IPS-18a (cell line): Measurements from ENCODE around the gene AP4B1.

Experiments
- H3K27ac ChIP-seq: one replicate; pipeline ENCODE4 v1.5.1; 2013; ENCODE audit warnings: low read length
- H3K27me3 ChIP-seq: one replicate; pipeline ENCODE4 v1.6.1; 2013; ENCODE audit warnings: mild to moderate bottlenecking, low read length; ENCODE audit not compliant: control insufficient read depth, insufficient read depth
- H3K36me3 ChIP-seq: one replicate; pipeline ENCODE4 v1.6.1; 2013; ENCODE audit warnings: low read depth, low read length; ENCODE audit not compliant: control insufficient read depth
- H3K4me1 ChIP-seq: one replicate; pipeline ENCODE4 v1.6.1; 2013; ENCODE audit warnings: low read depth, low read length; ENCODE audit not compliant: control insufficient read depth
- H3K4me3 ChIP-seq: one replicate; pipeline ENCODE4 v1.5.1; 2013; ENCODE audit warnings: low read length
- H3K9ac ChIP-seq: one replicate; pipeline ENCODE4 v1.6.1; 2013; ENCODE audit warnings: mild to moderate bottlenecking, low read length, moderate library complexity
- H3K9me3 ChIP-seq: one replicate; pipeline ENCODE4 v1.6.1; 2013; ENCODE audit warnings: low read depth, low read length; ENCODE audit not compliant: control insufficient read depth

AP4B1 gene

DNA sequence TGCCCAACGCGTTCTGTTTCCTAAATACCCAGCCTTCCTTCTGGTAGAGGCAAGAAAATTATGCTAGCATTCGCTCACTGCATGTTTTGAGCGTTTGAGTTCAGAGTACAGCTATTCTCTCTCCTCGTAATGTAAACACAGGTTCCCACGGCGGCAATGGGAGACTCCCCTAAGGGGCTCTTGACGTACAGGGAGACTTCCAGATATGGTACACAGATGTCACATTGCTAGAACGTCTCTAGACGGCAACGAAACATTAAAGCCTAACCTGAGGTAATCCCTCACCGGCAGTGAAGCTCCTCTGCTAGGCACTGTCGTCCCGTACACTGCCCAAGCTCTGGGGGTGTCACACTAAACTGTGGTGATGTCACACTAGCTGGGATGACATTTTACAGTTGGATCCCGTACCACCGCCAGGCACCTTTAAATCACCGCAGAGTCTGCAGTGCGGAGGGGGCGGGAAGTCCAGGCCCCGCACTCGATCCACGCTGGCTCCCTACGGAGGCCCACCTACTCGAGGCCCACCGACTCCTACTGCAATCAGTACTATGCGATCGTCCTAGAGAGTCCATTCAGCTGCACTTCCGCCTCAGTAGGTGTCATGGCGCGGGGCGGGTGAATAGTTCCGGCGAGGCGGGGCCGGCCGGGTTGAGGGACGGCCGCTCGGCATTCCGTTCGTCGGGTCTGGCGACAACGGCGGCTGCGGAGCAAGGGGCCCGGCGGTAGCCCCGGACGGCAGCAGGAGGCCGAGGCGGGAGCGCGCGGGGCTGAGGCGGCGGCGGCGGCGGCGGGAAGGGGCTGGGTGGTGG, 24.5 kb upstream of the AP4B1 start, which contains the start of gene HIPK1:
Gene HIPK1 (plus strand): TSS at position 384 of the 809 bp plus-strand sequence.
- H3K9me3 ChIP-seq = no peaks in the 10 kb centered on the region
- peak within 1 kb of the TSS; percentile 76 for H3K9ac ChIP-seq
- H3K4me3 ChIP-seq = peak within 1 kb of the TSS; percentile 99
- peaks cover 10% of the 10 kb centered on the region for H3K27me3 ChIP-seq
- H3K27ac ChIP-seq = no peak within 1 kb of the TSS
- H3K36me3 ChIP-seq = no peaks in the 10 kb centered on the region
- H3K4me1 ChIP-seq = peaks cover 15% of the 10 kb centered on the region

DNA sequence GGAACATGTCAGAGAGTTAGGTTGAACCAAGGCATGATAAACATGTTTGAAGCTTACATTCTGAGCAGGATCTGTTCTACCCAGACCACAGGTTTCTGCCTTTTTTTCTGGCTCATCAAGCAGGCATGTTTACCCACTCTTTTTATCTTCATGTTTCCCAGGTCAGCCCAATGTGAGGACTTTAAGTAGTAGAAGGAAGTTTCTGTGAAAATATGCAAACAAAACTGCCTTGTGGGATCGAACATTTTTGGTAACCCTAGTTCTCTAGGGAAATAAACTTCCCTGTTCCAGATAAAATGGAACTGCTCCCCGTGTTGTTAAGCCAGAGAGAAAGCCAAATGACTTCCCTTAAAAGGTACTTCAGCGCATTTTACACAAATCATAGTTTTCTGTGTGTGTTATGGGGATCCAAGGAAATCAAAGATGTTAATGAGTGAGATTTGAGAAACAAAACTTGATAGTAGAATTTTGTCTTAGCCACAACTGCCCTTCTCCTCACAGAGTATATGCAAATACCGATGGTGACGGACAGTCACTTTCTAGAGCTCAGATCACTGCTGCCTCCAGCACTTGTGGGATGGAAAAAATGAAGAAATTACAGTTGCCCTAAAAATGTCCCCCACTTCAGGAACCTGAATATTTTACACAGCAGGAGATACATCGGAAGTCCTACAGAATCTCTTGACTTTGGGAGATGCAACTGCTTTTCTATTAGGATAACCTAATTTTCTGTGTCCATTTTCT, 23.8 kb upstream of the AP4B1 start:
- peaks cover 15% of the 10 kb centered on the region for H3K4me1 ChIP-seq
- H3K27me3 ChIP-seq = peaks cover 10% of the 10 kb centered on the region
- no peaks in the 10 kb centered on the region for H3K36me3 ChIP-seq
- H3K9me3 ChIP-seq = no peaks in the 10 kb centered on the region
- no peak overlapping the region for H3K27ac ChIP-seq
- H3K4me3 ChIP-seq = peak overlapping the region; percentile 99
- peak overlapping the region; percentile 70 for H3K9ac ChIP-seq

DNA sequence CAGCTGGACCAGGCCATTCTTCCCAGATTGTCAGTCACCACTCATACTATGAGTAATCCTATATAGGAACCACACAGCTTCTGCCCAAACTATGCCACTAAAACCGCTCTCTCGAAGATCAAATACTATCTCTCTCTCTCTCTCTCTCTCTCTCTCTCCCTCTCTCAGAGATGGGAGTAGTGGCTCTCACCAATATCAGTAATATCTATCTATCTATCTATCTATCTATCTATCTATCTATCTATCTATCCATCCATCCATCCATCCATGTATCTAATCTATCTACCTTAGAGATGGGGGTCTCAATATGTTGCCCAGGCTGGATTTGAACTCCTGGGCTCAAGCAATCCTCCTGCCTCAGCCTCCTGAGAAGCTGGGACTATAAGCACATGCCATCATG, 19.9 kb upstream of the AP4B1 start:
- Histone ChIP-seq H3K27me3 (peaks cover 10% of the 10 kb centered on the region), H3K27ac (no peak overlapping the region), H3K9ac (no peak overlapping the region), H3K4me1 (peaks cover 8% of the 10 kb centered on the region), H3K9me3 (no peaks in the 10 kb centered on the region), H3K4me3 (no peak overlapping the region), H3K36me3 (no peaks in the 10 kb centered on the region)

DNA sequence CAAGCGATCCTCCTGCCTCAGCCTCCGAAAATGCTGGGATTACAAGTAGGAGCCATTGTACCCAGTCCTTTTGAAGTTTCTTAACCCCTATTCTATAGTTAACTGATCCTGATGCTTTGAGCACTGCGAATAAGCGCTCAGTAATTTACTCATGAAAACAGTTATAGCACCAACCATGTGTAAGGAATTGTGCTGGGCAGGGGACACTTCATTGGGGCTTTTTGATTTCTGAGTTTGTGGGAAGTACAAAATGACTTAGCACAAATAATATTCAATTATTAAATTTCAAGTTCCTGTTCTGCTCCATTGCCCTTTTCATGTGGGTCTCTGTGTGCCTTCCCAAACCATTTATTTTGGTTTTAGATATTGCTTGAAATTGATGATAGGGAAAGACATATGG, 18.4 kb upstream of the AP4B1 start:
- Histone ChIP-seq H3K9ac (no peak overlapping the region), H3K9me3 (no peaks in the 10 kb centered on the region), H3K36me3 (no peaks in the 10 kb centered on the region), H3K4me1 (no peaks in the 10 kb centered on the region), H3K4me3 (no peak overlapping the region), H3K27ac (no peak overlapping the region), H3K27me3 (peaks cover 5% of the 10 kb centered on the region)

DNA sequence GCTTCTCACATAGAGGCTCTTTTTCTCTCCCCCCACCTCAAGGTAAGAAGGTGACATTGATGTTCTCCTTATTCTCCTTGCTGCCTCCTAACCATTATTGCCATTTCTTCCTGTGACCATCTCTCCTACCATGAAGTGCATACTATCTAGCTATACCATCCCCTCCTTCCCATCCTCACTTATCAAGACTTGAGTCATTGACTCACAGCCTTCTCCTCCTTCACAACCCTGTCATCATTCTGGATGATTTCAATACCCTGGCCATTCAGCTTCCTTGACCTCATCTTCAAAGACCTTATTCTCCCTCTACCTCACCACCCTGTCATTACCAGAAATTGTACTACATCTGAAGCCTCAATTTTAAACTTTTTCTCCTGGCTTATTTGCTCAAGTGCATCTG, 13.6 kb upstream of the AP4B1 start:
- no peaks in the 10 kb centered on the region for H3K9me3 ChIP-seq
- no peak overlapping the region for H3K9ac ChIP-seq
- no peak overlapping the region for H3K27ac ChIP-seq
- no peaks in the 10 kb centered on the region for H3K4me1 ChIP-seq
- no peaks in the 10 kb centered on the region for H3K36me3 ChIP-seq
- H3K4me3 ChIP-seq = no peak overlapping the region
- H3K27me3 ChIP-seq = no peaks in the 10 kb centered on the region

DNA sequence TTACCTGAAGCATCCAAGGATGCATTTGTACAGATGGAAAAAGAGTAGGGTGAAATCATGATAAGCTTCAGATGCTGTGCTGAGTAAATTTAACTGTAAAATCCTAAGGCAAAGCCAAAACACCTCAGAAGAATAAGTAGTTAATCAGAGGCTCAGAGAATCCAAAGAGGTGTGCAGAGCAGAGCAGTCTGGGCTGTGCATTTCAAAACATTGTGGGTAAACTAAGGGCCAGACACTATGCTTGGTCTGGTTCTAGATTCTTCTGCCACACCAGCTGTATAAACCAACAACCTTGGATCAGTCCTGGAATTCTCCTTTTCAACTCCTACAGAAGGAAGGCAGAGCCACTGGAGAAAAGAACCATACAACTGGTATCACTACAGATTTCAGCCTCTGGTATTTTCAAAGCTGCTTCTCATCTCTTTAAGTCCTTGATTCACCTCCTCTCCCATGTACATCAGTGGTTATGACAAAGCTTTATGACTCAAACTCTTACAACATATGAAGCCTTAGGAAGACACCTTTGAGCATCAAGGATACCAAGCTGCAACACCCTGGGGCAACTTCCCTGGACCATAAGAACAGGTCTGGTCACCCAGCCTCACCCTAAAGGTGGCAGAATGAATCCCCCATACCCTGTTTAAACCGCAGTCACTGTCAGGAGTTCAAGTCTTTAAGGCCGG, 12.9 kb upstream of the AP4B1 start:
- H3K27ac ChIP-seq = no peak overlapping the region
- H3K4me1 ChIP-seq = no peaks in the 10 kb centered on the region
- H3K36me3 ChIP-seq = peaks cover 2% of the 10 kb centered on the region
- H3K27me3 ChIP-seq = no peaks in the 10 kb centered on the region
- no peak overlapping the region for H3K4me3 ChIP-seq
- H3K9ac ChIP-seq = no peak overlapping the region
- no peaks in the 10 kb centered on the region for H3K9me3 ChIP-seq

DNA sequence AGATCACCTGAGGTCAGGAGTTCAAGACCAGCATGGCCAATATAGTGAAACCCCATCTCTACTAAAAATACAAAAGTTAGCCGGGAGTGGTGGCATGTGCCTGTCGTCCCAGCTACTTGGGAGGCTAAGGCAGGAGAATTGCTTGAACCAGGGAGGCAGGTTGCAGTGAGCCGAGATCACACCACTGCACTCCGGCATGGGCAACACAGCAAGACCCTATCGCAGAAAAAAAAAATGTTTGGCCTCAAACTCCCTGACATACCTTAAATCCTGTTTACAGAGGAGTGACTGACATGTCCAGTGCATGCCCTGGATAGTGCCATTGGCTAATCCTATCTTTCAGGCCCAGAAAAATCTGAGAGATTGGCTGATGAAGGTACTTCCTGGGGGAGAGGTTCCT, 12.4 kb upstream of the AP4B1 start:
- no peak overlapping the region for H3K27ac ChIP-seq

DNA sequence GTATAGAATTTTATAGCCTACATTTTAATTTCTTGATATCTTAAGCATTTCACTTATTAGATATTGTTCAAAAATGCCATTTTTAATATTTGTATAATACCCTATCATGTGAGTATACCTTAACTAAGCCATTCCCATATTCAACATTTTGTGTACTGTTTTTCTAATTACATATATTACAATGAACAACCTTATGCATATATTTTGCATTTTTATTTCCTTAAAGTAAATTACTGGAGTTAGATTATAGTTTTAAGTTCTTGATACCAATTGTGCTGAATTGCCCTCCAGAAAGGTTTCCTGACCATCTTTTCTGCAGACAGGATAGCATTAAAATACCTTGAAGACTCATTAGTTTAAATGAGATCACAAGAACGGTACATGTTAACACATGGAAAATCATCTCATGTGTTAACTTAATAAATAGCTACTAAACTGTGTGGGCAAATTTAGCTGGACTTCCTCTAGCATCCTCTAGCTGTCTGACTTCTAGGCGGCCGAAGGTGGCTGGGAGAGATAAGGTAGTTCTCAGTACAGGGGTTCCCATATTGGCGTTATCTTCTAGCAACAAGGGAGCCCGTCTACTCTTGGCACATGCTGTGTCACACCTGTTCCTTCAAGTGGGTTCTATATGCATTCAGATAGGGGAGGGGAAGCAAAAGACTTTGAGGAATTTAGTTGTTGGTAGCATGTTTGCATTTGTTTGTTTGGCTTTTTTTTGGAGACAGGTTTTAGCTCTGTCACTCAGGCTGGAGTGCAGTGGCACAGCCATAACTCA, 9.5 kb upstream of the AP4B1 start:
- H3K4me1 ChIP-seq = no peaks in the 10 kb centered on the region
- H3K9me3 ChIP-seq = no peaks in the 10 kb centered on the region
- no peaks in the 10 kb centered on the region for H3K27me3 ChIP-seq
- no peak overlapping the region for H3K27ac ChIP-seq
- peaks cover 18% of the 10 kb centered on the region for H3K36me3 ChIP-seq
- no peak overlapping the region for H3K9ac ChIP-seq
- H3K4me3 ChIP-seq = no peak overlapping the region

More for the DNA sequence above, 12.4 kb upstream of the AP4B1 start:
- Histone ChIP-seq H3K9ac (no peak overlapping the region), H3K4me1 (no peaks in the 10 kb centered on the region), H3K4me3 (no peak overlapping the region), H3K36me3 (peaks cover 4% of the 10 kb centered on the region), H3K27me3 (no peaks in the 10 kb centered on the region), H3K9me3 (no peaks in the 10 kb centered on the region)

DNA sequence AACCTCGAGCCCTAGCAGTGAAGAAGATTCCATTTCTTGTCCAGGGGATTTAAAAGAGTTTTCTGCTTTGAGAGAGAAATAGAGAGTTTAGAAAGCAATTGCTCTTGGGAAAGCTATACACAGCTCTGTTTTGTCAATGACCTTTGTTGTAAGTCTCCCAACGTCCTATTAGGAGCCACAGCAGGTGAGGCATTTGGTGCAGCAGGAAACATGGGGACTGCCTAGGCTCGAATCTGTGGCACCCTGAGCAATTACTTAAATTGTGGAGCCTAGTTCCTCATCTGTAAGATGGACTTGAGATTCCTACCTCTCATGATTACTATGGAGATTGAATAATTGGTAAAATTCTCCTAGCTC, 8.7 kb upstream of the AP4B1 start:
- Histone ChIP-seq H3K36me3 (peaks cover 23% of the 10 kb centered on the region), H3K9me3 (no peaks in the 10 kb centered on the region), H3K4me1 (no peaks in the 10 kb centered on the region), H3K4me3 (no peak overlapping the region), H3K27ac (no peak overlapping the region), H3K9ac (no peak overlapping the region), H3K27me3 (no peaks in the 10 kb centered on the region)

DNA sequence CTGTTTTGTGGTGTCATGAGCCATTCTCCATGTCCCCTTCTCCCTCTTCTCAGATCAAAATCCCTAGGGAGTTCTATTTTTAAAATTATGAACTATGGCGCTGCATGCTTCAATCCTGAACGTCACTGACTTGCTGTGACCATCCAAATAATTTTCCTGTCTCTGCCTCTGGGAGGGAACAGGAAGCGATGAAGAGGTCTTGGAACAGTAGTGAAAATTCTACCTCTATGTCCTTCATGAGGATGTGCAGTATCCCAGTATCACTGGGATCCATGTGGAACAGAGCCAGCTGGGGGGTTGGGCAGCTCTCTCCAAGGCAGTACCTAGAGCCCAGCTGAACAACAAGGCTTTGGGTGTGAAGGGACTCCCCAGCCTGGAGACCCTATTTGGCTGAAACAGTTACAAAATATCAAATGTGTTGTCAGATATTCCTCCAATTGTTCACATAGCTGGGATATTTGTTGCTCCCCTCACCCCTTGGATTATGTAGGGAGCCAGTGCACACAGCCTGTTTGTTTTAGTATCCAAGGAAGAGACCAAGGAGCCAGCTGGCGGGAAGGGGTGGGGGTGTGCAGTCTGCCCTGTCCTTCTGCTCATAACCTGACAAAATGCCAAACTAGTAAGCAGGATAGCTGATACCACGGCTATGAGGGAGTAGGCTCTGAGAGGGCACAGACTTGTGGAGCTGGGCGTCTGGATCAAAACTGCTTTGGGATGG, 8.2 kb upstream of the AP4B1 start:
- no peak overlapping the region for H3K4me3 ChIP-seq
- no peaks in the 10 kb centered on the region for H3K4me1 ChIP-seq
- no peaks in the 10 kb centered on the region for H3K9me3 ChIP-seq
- no peaks in the 10 kb centered on the region for H3K27me3 ChIP-seq
- H3K27ac ChIP-seq = no peak overlapping the region
- no peak overlapping the region for H3K9ac ChIP-seq
- H3K36me3 ChIP-seq = peaks cover 29% of the 10 kb centered on the region
